Transverse colon (tissue), 3 donors: ENCODE results near the gene CLSTN2.

Source experiments
- CTCF ChIP-seq, 5 experiments: fragments of 200-600 bp in 3 of 5; fragments of 450-650 bp in 2 of 5; sonication (generic) in 3 of 5; IDR thresholded peaks; 1 replicate in 2 of 5; 2 replicates in 3 of 5; pipeline ENCODE4 v1.5.1; 2016 to 2017; ENCODE audit warnings: antibody characterized with exemption in 5 of 5, inconsistent platforms in 3 of 5, mild to moderate bottlenecking in 2 of 5, moderate library complexity in 1 of 5
- EP300 ChIP-seq: sonication (generic); formaldehyde crosslinking; IDR thresholded peaks from one replicate; pipeline ENCODE4 v1.6.1; 2017; ENCODE audit warnings: antibody characterized with exemption, low read depth

- TF ChIP-seq CTCF (IDR thresholded peaks at IDR 0.05) (no peak), EP300 (no peak)
These were observed 494.8 kb downstream of the CLSTN2 start for GRCh38 chr3:140429791-140430190.
